OCI-LY3 (cell line): ENCODE measurements around the gene ZNF618.

Source experiments
- H2AFZ ChIP-seq: fragments of 200-600, 300-600 bp; shearing (Covaris generic); 2 replicates; pipeline ENCODE4 v1.6.0; 2014; ENCODE audit warnings: antibody characterized with exemption, low read depth, low read length
- H3K27ac ChIP-seq: fragments of 200-600, 300-600 bp; sonication (generic); 2 replicates; pipeline ENCODE4 v1.5.1; 2014; ENCODE audit warnings: mild to moderate bottlenecking, low read length, moderate library complexity, mixed read lengths
- H3K27me3 ChIP-seq: fragments of 200-600, 300-600 bp; sonication (generic); 2 replicates; pipeline ENCODE4 v1.6.1; 2014; ENCODE audit warnings: low read depth, low read length, mixed read lengths
- H3K36me3 ChIP-seq: fragments of 200-600, 300-600 bp; sonication (generic); replicated peaks from 2 replicates; pipeline ENCODE3; 2014; ENCODE audit warnings: low read depth, low read length, mixed read lengths
- H3K4me1 ChIP-seq: fragments of 300-600, 200-600 bp; sonication (generic); 2 replicates; pipeline ENCODE4 v1.6.1; 2014; ENCODE audit warnings: low read length, mixed read lengths
- H3K4me2 ChIP-seq: fragments of 200-600, 300-600 bp; sonication (generic); 2 replicates; pipeline ENCODE4 v1.6.1; 2014; ENCODE audit warnings: low read length, mixed read lengths
- H3K4me3 ChIP-seq: fragments of 300-600, 200-600 bp; sonication (generic); 2 replicates; pipeline ENCODE4 v1.5.1; 2014; ENCODE audit warnings: antibody characterized with exemption, mild to moderate bottlenecking, low read length, moderate library complexity
- H3K79me2 ChIP-seq: fragments of 300-600, 200-600 bp; shearing (Covaris generic); 2 replicates; pipeline ENCODE4 v1.6.1; 2014; ENCODE audit warnings: mild to moderate bottlenecking, low read length, mixed read lengths
- H3K9ac ChIP-seq: fragments of 300-600, 200-600 bp; shearing (Covaris generic); 2 replicates; pipeline ENCODE4 v1.6.0; 2014; ENCODE audit warnings: mild to moderate bottlenecking, low read length, moderate library complexity
- H3K9me3 ChIP-seq: fragments of 200-600, 300-600 bp; shearing (Covaris generic); 2 replicates; pipeline ENCODE4 v1.6.1; 2014; ENCODE audit warnings: low read length, mixed read lengths; ENCODE audit not compliant: insufficient read depth
- H4K20me1 ChIP-seq: fragments of 200-600, 300-600 bp; sonication (generic); 2 replicates; pipeline ENCODE4 v1.6.1; 2016; ENCODE audit warnings: low read length, mixed read lengths; ENCODE audit not compliant: insufficient read depth
- EZH2phosphoT487 ChIP-seq: fragments of 200-600 bp; shearing (Covaris generic); IDR thresholded peaks from 2 replicates; pipeline ENCODE4 v1.6.1; 2018; ENCODE audit warnings: antibody characterized with exemption, mixed run types, low read depth
- TF ChIP-seq, protein P1 (sequence below): fragments of 200-600, 300-600 bp; sonication (generic); IDR thresholded peaks from 2 replicates; pipeline ENCODE4 v1.5.1; 2014; ENCODE audit warnings: antibody characterized with exemption, low read length, low read depth

ZNF618 gene

DNA sequence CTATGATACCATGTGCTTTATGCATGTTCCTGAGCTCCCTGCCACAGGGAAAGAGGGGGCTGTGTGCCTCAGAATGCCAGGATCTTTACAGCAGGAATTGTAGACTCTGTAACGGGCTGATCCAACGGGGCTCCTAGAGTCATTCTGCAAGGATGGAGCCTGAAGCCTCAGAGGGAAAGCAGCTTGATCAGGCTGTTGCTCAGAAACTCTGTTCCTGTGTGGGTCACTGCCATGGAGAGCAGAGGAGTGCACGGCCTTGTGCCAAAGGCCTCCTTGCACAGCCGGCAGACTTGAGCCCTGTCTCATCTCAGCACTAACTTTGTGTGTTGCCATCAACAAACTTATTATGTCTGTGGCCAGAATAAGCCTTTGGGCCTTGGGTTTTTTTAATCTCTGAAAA lies 150.2 kb downstream of the ZNF618 start:
- Histone ChIP-seq H2AFZ (no peak overlapping the region), H3K27me3 (no peaks in the 10 kb centered on the region), H3K4me2 (no peak overlapping the region), H3K9ac (no peak overlapping the region), H3K79me2 (no peaks in the 10 kb centered on the region), H3K4me1 (no peaks in the 10 kb centered on the region), H4K20me1 (no peaks in the 10 kb centered on the region), H3K9me3 (0 out of 2 replicates have a peak, but pooled peaks cover 12% of the 10 kb centered on the region), H3K36me3 (no peaks in the 10 kb centered on the region), H3K4me3 (no peak overlapping the region), H3K27ac (no peak overlapping the region)
- TF ChIP-seq, protein P1, sequence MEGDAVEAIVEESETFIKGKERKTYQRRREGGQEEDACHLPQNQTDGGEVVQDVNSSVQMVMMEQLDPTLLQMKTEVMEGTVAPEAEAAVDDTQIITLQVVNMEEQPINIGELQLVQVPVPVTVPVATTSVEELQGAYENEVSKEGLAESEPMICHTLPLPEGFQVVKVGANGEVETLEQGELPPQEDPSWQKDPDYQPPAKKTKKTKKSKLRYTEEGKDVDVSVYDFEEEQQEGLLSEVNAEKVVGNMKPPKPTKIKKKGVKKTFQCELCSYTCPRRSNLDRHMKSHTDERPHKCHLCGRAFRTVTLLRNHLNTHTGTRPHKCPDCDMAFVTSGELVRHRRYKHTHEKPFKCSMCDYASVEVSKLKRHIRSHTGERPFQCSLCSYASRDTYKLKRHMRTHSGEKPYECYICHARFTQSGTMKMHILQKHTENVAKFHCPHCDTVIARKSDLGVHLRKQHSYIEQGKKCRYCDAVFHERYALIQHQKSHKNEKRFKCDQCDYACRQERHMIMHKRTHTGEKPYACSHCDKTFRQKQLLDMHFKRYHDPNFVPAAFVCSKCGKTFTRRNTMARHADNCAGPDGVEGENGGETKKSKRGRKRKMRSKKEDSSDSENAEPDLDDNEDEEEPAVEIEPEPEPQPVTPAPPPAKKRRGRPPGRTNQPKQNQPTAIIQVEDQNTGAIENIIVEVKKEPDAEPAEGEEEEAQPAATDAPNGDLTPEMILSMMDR: no peak
- TF ChIP-seq EZH2phosphoT487: no peak

DNA sequence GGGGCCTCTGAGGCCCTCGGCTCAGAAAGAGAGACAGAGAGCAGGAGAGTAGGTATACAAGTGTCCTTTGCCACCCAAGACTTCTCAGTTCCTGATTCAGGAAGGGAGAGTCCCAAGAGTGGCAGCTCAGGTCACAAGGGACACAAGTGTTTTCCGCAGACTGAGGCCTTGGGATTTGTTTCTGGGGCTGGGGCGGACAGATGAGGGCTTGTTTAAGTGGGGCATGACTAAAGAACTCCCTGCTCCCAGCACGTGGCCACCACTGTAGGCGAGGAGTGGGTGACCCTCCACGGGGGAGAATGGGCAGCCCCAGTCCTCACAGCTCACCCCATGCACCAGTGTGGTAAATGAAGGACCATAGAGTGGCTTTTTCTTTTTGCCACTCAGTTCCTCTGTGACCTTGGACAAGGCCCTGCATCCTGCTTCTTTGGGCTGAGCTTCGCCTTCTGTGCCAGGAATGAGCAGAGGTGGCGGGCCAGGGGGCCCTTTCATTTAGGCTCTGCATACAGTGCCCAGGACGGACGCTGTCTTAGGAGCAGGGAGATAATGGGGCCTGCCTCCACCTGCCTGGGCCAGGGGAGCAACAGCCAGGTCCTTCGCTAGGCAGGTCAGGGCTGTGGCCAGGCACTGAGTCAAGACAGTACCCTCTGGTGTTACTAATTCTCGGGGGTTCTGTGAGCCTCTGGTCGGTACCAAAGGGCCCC lies 151.2 kb downstream of the ZNF618 start:
- no peak for TF ChIP-seq EZH2phosphoT487
- TF ChIP-seq, protein P1: no peak
- Histone ChIP-seq H3K9me3 (0 out of 2 replicates have a peak, but pooled peaks cover 12% of the 10 kb centered on the region), H3K4me3 (no peak overlapping the region), H4K20me1 (no peaks in the 10 kb centered on the region), H3K27ac (no peak overlapping the region), H3K4me1 (no peaks in the 10 kb centered on the region), H3K79me2 (no peaks in the 10 kb centered on the region), H3K36me3 (no peaks in the 10 kb centered on the region), H3K9ac (no peak overlapping the region), H3K4me2 (no peak overlapping the region), H2AFZ (no peak overlapping the region), H3K27me3 (no peaks in the 10 kb centered on the region)

DNA sequence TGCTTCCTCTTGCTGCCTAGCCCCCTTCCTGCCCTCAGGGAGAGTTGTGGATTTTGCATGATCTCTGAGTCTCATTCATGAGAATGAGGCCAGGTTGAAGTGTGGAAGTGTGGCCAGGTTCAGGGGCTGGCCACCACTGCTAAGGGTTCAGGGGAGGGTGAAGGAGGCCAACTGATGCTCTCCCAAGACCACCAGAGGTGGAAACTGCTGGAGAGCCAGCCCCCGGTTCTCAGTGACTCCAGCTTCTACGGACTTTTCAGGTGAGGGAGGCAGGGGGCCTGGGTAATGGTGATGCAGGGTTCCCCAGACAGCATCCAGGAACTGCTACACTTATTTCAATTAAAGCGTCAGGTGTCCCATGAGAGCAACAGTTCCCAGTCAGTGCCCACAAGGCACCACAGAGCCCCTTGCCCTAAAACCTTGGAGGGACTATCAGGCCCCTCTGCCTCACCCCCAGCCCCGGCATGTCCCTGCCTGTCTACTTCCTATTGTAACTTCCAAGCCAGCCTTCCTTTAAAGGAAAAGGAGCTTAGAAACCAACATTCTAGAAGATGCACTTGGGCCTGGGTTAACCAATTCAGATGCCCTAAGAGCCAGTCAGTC lies 151.9 kb downstream of the ZNF618 start:
- Histone ChIP-seq H2AFZ (no peak overlapping the region), H3K4me1 (no peaks in the 10 kb centered on the region), H4K20me1 (no peaks in the 10 kb centered on the region), H3K9me3 (0 out of 2 replicates have a peak, but pooled peaks cover 12% of the 10 kb centered on the region), H3K4me3 (no peak overlapping the region), H3K27me3 (no peaks in the 10 kb centered on the region), H3K9ac (no peak overlapping the region), H3K27ac (no peak overlapping the region), H3K4me2 (no peak overlapping the region), H3K36me3 (no peaks in the 10 kb centered on the region), H3K79me2 (no peaks in the 10 kb centered on the region)
- TF ChIP-seq, protein P1: no peak
- TF ChIP-seq EZH2phosphoT487: no peak

DNA sequence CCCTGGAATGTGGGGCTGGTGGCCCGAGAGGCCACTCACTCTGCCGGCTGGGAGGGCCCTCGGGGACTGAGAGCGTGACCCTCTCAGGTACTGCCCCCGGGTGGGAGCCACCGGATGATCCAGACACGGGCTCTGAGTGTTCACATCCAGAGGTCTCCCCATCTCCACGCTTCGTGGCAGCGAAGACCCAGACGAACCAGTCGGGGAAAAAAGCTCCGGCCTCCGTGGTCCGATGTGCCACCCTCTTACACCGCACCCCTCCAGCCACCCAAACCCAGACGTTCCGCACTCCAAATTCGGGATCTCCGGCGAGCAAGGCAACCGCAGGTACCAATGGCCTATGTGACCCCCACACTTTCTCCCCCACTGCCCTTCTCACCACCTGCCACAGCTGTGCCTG lies 152.5 kb downstream of the ZNF618 start:
- 0 out of 2 replicates have a peak, but pooled peaks cover 6% of the 10 kb centered on the region for H3K9me3 ChIP-seq
- no peak overlapping the region for H3K9ac ChIP-seq
- H3K36me3 ChIP-seq: no peaks in the 10 kb centered on the region
- H3K27me3 ChIP-seq: no peaks in the 10 kb centered on the region
- H3K79me2 ChIP-seq: no peaks in the 10 kb centered on the region
- no peaks in the 10 kb centered on the region for H4K20me1 ChIP-seq
- H3K27ac ChIP-seq: no peak overlapping the region
- H3K4me1 ChIP-seq: no peaks in the 10 kb centered on the region
- no peak overlapping the region for H3K4me2 ChIP-seq
- no peak for TF ChIP-seq EZH2phosphoT487
- no peak overlapping the region for H2AFZ ChIP-seq
- H3K4me3 ChIP-seq: no peak overlapping the region
